GM13976 (cell line): Measurements from ENCODE around the gene HPD.

Experiments
- DNase-seq: peaks from one replicate; pipeline ENCODE4 v3.0.0; 2012; ENCODE audit warnings: low spot score
- in situ Hi-C: fragments of 300-500 bp; cut with MboI; formaldehyde crosslinking; loops from one replicate; pipeline ENCODE4 v1.12.0; 2022; ENCODE audit warnings: low sequenced_read_pairs, mixed read lengths, inconsistent platforms; ENCODE audit not compliant: unreplicated experiment
- TF ChIP-seq, protein P1 (sequence below): IDR thresholded peaks from 2 replicates; pipeline ENCODE4 v1.5.1; 2012; ENCODE audit warnings: borderline replicate concordance, mild to moderate bottlenecking; ENCODE audit not compliant: insufficient read depth; ENCODE audit errors: extremely low read depth, missing control alignments, control extremely low read depth

Gene HPD

DNA sequence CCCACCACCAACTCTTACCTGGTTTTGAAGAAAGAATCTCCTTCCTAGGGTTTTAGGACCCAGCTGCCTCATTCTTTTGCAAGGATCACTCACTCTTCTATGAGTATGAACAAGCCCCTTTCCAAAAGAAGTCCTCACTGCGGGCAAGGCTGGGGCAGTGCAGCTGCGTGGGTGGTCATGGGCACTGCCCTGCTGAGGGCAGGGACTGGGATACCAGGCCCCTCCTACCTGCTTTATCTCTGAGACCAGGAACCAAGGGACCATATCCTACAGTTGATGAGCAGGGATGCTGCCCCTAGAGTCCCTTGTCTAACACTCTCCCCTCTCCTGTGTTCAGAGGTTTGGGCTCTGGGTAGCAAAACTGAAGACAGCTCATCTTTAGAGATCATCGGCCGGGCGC, 20.5 kb downstream of the HPD start:
- TF ChIP-seq, protein P1, sequence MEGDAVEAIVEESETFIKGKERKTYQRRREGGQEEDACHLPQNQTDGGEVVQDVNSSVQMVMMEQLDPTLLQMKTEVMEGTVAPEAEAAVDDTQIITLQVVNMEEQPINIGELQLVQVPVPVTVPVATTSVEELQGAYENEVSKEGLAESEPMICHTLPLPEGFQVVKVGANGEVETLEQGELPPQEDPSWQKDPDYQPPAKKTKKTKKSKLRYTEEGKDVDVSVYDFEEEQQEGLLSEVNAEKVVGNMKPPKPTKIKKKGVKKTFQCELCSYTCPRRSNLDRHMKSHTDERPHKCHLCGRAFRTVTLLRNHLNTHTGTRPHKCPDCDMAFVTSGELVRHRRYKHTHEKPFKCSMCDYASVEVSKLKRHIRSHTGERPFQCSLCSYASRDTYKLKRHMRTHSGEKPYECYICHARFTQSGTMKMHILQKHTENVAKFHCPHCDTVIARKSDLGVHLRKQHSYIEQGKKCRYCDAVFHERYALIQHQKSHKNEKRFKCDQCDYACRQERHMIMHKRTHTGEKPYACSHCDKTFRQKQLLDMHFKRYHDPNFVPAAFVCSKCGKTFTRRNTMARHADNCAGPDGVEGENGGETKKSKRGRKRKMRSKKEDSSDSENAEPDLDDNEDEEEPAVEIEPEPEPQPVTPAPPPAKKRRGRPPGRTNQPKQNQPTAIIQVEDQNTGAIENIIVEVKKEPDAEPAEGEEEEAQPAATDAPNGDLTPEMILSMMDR: no peak
- in situ Hi-C loops: no loop called here
- DNase-seq: no peak

DNA sequence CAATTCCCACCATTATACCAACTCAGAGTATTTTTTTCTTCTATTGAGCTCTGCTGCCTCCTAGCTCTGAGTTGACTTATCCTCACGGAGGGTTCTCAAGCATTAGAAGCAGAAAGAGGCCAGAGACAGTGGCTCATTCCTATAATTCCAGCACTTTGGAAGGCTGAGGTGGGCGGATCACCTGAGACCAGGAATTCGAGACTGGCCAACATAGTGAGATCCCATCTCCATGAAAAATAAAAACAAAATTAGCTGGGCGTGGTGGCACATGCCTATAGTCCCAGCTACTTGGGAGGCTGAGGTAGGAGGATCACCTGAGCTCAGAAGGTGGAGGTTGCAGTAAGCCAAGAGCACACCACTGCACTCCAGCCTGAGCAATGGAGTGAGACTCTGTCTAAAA, 21.0 kb downstream of the HPD start:
- in situ Hi-C loops: no loop called here
- TF ChIP-seq, protein P1: no peak
- no peak for DNase-seq

DNA sequence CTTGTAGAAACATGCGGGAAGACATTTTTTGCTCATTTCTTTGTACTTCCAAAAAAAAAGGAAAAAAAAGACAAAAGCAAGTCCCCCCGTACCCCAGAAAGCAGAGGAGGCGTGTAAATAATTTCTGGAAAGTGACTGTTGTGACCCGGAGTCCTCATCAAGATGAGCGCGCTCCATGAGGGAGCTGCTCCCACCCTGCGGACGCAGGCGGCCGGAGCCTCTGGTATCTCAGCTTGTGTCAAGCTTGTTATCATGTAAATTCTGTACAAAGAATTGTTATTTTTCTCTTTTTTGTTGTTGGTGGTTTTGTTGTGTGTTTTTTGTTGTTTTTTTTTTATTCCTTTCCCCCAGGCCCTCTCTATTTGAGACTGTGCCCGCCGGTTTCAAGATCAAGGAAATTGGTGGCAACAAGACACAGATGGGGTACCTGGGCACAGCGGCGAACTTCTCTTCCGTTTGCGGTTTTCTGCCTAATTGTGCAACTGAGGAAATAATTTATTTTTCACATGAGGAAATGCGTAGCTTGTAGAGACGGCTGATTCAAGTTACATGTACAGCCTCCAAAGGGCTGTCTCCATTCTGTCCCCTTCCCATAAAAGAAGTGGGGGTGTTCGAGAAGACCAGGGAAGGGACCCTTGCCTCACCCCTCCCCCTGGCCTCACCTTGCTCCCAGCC, 27.0 kb downstream of the HPD start:
- in situ Hi-C loops: no loop called here
- TF ChIP-seq, protein P1: no peak
- no peak for DNase-seq

DNA sequence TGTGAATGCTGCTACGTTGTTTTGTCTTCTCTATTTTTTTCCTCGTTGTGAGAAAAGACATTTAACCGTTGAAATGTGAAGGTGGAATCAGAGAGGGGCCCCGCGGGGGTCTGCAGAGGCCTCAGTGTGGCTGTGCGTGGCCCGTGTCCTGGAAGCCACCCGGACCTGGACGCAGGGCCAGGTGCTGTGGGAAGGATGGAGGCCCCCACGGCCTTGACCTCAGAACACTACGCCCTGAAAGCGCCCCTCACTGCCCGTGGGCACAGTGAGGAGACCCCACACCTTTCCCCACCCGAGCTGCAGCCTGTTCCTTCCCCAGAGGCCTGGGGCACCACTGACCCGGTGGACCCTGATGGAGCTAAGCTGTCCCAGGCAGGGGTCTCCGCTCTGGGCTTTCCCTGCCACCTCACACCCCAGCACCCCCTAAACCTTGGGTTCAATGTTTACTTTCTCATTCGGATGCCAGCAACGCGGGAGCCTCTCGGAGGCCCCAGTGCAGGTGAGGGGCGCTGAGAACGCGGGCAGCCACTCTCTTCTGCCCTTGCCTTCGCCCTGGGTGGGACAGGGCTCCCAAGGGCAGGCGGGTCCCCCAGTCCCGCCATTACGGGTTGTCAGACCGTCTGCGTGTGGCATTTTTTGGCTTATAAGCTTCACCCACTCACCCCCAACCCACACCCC, 27.9 kb downstream of the HPD start:
- in situ Hi-C loops: no loop called here

DNA sequence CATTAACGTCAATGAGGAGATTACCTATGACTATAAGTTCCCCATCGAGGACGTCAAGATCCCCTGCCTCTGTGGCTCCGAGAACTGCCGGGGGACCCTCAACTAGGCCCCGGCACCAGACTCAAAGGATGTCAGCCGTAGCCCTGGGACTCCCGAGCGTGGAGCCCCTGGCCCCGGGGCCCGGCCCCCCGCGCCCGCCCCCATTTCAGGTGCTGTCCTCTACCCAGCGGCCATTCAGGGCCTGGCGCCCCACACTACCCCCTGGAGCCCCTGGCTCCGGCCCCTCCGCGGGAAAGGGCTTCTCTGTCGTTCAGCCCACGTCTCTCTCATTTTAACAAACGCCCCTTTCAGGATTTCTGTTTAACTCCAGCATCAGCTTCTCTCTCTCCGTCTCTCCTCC, 28.5 kb downstream of the HPD start:
- DNase-seq: no peak
- TF ChIP-seq, protein P1: no peak
- in situ Hi-C loops: no loop called here

More for the DNA sequence above, 27.9 kb downstream of the HPD start:
- TF ChIP-seq, protein P1: no peak
- DNase-seq: no peak

DNA sequence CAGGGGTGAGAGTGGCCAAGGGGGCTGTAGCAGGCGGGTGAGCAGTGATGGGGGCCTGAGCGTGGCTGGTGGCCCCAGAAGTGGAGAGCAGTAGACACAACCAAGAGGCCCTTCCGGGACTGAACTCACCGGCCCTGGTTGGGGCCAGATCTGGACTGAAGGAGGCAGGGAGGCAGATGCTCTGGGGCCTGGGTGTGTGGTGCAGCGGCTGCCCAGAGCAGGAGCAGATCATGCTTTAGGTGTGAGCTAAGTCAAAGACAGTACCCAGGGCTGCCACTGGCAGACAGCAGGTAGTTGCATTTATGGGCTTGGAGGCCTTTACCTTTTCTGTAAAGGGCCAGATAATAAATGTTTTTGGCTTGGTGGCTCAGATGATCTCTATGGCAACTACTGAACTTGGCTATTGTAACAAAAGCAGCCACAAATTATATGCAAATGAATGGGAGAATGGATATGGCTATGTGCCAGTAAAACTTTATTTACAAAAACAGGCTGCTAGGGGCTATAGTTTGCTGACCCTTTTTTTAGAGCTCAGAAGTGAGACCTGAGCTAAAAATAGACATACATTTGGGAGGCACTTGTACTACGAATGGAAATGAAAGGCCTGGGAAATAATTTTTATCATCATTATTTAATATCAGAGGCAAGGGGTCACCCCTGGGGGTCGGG, 29.3 kb downstream of the HPD start:
- TF ChIP-seq, protein P1: no peak
- in situ Hi-C loops: no loop called here
- DNase-seq: no peak
